Choroid plexus epithelial cell (primary cell): Measurements from ENCODE around the gene IL17F.

ENCODE experiments used
- DNase-seq: peaks from one replicate; pipeline ENCODE4 v3.0.0-alpha.2; 2010; ENCODE audit warnings: low read depth
- H3K4me3 ChIP-seq: 2 replicates; pipeline ENCODE4 v1.5.1; 2011; ENCODE audit warnings: low read depth, mild to moderate bottlenecking, control low read depth, low read length, moderate library complexity
- CTCF ChIP-seq: conservative IDR thresholded peaks from 2 replicates; pipeline ENCODE4 v1.5.1; 2011; ENCODE audit warnings: low read depth, mild to moderate bottlenecking, control low read depth, inconsistent platforms, low read length, moderate library complexity

Gene IL17F

GRCh38 chr6:52262620-52263344 is 18.5 kb upstream of the IL17F start:
- TF ChIP-seq CTCF: no peak
- DNase-seq: no peak
- H3K4me3 ChIP-seq: no peak overlapping the region

GRCh38 chr6:52261229-52261628 is 16.9 kb upstream of the IL17F start:
- TF ChIP-seq CTCF: no peak
- no peak overlapping the region for H3K4me3 ChIP-seq
- peak; percentile 49 for DNase-seq

DNA sequence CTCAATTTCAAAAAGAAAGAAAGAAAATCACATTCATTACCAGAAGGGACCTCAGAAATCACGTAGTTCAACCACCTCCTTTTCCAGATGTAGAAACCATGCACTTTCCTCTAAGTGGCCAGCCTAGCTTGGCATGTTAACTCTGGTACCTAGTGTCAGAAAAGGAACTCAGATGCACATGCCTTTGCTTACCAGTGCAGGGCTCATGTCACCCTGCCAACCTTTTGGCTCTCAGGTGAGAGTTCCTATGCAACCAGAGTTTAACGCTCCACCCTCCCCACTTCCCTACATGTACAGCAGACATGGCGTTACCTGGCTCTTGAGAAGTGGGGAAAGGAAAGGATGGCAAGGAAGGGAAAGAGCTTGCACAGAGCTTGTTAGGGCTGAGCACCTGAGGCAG is 16.3 kb upstream of the IL17F start:
- DNase-seq: no peak
- no peak for TF ChIP-seq CTCF

DNA sequence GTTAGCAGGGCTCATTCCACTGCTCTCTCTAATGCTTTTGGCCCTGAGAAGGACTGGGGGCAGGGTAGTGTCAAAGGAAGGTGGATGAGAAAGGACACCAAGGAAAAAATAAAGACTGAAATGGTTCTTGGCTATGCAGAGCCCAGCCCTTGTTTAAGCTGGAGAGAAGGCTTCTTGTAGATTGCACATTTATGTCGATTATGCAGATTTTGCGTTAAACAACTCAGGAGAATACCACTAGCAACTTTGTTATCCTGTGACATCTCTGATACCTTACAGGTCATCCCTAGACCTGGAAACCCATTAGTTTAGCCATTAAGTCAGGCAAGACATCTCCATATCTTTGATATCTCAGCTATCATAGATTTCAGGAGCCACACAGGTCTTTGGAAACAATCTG is 11.1 kb upstream of the IL17F start:
- H3K4me3 ChIP-seq: no peak overlapping the region
- DNase-seq: no peak
- no peak for TF ChIP-seq CTCF

More for the DNA sequence above, 16.3 kb upstream of the IL17F start:
- no peak overlapping the region for H3K4me3 ChIP-seq

- no peak for TF ChIP-seq CTCF
- no peak for DNase-seq
- no peak overlapping the region for H3K4me3 ChIP-seq
These were observed 10.6 kb upstream of the IL17F start for GRCh38 chr6:52254731-52255378.

DNA sequence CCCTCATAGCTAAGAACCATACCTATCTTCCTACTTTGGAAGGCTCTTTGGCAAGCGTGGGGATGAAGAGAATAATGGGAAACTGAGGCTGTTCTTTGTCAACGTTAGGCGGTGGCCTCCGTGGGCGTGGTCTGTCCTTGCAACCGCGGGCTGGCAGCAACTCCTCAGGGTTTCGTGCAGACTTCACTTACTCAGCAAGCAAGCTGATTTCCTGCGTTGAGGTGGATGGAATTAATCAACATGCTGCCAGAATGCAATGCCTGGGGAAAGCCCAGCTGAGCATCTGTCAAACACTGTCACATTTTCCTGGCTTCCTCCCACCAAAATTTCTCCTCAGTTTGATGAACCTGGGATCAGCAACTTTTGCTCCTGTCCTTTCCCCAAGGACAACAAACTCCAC is 9.2 kb upstream of the IL17F start:
- no peak overlapping the region for H3K4me3 ChIP-seq
- no peak for TF ChIP-seq CTCF
- DNase-seq: no peak

DNA sequence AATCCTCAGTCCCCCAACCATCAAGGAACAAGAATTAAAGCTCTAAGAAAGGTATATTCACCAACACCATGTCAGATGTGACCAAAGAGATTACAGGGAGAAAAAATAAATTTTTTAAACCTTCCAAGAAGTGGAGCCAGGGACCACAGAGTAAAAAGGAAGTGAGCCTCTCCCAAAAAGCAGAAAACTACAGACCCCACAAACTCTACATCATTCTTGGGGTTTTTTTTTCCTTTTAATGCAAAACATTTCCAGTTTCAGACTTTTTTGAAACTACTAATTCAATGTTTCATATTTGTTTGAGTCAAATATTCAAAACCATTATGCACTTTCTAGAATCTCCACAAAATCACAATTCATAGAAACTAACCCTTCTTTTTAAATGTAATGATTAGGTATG is 6.8 kb upstream of the IL17F start:
- H3K4me3 ChIP-seq: no peak overlapping the region
- no peak for DNase-seq
- no peak for TF ChIP-seq CTCF
